ENCODE results near the gene DAB1.

Gene DAB1

DNA sequence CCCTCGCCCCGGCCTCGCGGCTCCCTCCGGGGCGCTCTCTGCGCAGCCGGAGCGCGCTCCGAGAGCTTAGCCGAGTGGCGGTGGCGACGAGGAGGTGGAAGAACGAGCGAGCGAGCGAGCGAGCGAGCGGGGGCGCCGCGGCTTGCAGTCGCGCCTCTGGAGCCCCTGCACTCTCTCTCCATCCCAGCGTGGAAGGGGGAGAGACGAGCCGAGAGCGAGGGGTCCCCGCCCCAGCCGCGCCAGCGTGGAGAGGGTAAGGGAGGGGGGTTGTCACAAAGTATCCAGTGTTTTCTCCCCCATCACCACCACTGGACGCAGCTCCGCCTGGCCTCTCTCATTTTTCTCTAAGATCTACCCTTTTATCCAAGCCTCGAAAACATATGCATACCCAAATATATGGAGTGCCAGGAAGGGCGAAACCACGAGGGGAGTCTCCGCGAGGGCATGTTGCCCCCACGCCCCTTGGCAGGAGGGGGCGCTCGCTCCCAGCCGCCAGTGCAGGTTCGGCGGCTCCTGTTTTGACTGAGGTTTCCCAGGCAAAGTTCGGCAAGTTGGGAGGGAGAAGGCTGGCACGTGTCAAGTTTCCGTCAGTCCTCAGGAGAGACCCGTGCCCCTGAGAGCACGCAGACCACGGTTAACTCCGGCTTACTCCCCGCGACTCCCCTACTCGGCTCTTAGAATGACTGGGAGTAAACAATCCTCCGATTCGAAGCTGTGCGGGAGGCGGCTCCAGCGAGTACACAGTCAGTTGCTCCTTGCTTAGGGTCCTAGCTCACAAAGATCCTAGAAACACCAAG is 569 bp upstream of the DAB1 start (continued):
- TF ChIP-seq, protein P1, sequence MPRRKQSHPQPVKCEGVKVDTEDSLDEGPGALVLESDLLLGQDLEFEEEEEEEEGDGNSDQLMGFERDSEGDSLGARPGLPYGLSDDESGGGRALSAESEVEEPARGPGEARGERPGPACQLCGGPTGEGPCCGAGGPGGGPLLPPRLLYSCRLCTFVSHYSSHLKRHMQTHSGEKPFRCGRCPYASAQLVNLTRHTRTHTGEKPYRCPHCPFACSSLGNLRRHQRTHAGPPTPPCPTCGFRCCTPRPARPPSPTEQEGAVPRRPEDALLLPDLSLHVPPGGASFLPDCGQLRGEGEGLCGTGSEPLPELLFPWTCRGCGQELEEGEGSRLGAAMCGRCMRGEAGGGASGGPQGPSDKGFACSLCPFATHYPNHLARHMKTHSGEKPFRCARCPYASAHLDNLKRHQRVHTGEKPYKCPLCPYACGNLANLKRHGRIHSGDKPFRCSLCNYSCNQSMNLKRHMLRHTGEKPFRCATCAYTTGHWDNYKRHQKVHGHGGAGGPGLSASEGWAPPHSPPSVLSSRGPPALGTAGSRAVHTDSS (tag by site-specific recombination; IDR thresholded peaks at IDR 0.05): no peak
- no peak for TF ChIP-seq MZF1 (tag by site-specific recombination; IDR thresholded peaks at IDR 0.05; ENCODE audit: borderline replicate concordance)
- no peak for TF ChIP-seq ZNF214 (tag by site-specific recombination; IDR thresholded peaks at IDR 0.05; ENCODE audit: borderline replicate concordance)
- TF ChIP-seq FEZF1 (tag by site-specific recombination; IDR thresholded peaks at IDR 0.05): no peak
- TF ChIP-seq ZNF121 (tag by site-specific recombination; IDR thresholded peaks at IDR 0.05): no peak
- TF ChIP-seq ZNF239 (tag by site-specific recombination; IDR thresholded peaks at IDR 0.05): no peak
- no peak for TF ChIP-seq KLF9 (tag by site-specific recombination; IDR thresholded peaks at IDR 0.05; ENCODE audit: low read depth)
- TF ChIP-seq ZNF292 (tag by site-specific recombination; IDR thresholded peaks at IDR 0.05; ENCODE audit: borderline replicate concordance, low read depth): no peak
- no peak for TF ChIP-seq ZNF530 (tag by site-specific recombination; IDR thresholded peaks at IDR 0.05; ENCODE audit: low read depth)
- TF ChIP-seq, protein P2, sequence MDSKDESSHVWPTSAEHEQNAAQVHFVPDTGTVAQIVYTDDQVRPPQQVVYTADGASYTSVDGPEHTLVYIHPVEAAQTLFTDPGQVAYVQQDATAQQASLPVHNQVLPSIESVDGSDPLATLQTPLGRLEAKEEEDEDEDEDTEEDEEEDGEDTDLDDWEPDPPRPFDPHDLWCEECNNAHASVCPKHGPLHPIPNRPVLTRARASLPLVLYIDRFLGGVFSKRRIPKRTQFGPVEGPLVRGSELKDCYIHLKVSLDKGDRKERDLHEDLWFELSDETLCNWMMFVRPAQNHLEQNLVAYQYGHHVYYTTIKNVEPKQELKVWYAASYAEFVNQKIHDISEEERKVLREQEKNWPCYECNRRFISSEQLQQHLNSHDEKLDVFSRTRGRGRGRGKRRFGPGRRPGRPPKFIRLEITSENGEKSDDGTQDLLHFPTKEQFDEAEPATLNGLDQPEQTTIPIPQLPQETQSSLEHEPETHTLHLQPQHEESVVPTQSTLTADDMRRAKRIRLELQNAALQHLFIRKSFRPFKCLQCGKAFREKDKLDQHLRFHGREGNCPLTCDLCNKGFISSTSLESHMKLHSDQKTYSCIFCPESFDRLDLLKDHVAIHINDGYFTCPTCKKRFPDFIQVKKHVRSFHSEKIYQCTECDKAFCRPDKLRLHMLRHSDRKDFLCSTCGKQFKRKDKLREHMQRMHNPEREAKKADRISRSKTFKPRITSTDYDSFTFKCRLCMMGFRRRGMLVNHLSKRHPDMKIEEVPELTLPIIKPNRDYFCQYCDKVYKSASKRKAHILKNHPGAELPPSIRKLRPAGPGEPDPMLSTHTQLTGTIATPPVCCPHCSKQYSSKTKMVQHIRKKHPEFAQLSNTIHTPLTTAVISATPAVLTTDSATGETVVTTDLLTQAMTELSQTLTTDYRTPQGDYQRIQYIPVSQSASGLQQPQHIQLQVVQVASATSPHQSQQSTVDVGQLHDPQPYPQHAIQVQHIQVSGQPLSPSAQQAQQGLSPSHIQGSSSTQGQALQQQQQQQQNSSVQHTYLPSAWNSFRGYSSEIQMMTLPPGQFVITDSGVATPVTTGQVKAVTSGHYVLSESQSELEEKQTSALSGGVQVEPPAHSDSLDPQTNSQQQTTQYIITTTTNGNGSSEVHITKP (tag by site-specific recombination; IDR thresholded peaks at IDR 0.05): peak; percentile 98
- TF ChIP-seq ZNF311 (tag by site-specific recombination; IDR thresholded peaks at IDR 0.05; ENCODE audit: borderline replicate concordance): no peak
- TF ChIP-seq GLIS2 (tag by site-specific recombination; IDR thresholded peaks at IDR 0.05): peak; percentile 78
- TF ChIP-seq ZNF391 (tag by site-specific recombination; IDR thresholded peaks at IDR 0.05; ENCODE audit: borderline replicate concordance, low read depth): no peak
- TF ChIP-seq ZNF202 (tag by site-specific recombination; IDR thresholded peaks at IDR 0.05; ENCODE audit: borderline replicate concordance): no peak
- no peak for TF ChIP-seq ZNF426 (tag by site-specific recombination; IDR thresholded peaks at IDR 0.05)
- TF ChIP-seq, protein P3, sequence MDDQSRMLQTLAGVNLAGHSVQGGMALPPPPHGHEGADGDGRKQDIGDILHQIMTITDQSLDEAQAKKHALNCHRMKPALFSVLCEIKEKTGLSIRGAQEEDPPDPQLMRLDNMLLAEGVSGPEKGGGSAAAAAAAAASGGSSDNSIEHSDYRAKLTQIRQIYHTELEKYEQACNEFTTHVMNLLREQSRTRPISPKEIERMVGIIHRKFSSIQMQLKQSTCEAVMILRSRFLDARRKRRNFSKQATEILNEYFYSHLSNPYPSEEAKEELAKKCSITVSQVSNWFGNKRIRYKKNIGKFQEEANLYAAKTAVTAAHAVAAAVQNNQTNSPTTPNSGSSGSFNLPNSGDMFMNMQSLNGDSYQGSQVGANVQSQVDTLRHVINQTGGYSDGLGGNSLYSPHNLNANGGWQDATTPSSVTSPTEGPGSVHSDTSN (CRISPR knock-in tag; IDR thresholded peaks at IDR 0.05): no peak
- no peak for TF ChIP-seq ZNF404 (tag by site-specific recombination; IDR thresholded peaks at IDR 0.05)
- peak; percentile 12; the same call in 1 of the 2 replicates for TF ChIP-seq ZSCAN30 (tag by site-specific recombination; IDR thresholded peaks at IDR 0.05)
- TF ChIP-seq, protein P4, sequence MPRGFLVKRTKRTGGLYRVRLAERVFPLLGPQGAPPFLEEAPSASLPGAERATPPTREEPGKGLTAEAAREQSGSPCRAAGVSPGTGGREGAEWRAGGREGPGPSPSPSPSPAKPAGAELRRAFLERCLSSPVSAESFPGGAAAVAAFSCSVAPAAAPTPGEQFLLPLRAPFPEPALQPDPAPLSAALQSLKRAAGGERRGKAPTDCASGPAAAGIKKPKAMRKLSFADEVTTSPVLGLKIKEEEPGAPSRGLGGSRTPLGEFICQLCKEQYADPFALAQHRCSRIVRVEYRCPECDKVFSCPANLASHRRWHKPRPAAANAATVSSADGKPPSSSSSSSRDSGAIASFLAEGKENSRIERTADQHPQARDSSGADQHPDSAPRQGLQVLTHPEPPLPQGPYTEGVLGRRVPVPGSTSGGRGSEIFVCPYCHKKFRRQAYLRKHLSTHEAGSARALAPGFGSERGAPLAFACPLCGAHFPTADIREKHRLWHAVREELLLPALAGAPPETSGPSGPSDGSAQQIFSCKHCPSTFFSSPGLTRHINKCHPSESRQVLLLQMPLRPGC (tag by site-specific recombination; IDR thresholded peaks at IDR 0.05): no peak
- no peak for TF ChIP-seq ZNF664 (tag by site-specific recombination; IDR thresholded peaks at IDR 0.05)
- no peak for TF ChIP-seq ZNF707 (tag by site-specific recombination; IDR thresholded peaks at IDR 0.05)
- TF ChIP-seq ZNF37A (tag by site-specific recombination; IDR thresholded peaks at IDR 0.05): no peak
- TF ChIP-seq ZNF423 (tag by site-specific recombination; IDR thresholded peaks at IDR 0.05): 0 out of 2 replicates have a peak, but pooled peaks have one; percentile 15
- TF ChIP-seq ZNF837 (tag by site-specific recombination; IDR thresholded peaks at IDR 0.05): no peak
- TF ChIP-seq ZNF366 (tag by site-specific recombination; conservative IDR thresholded peaks at IDR 0.05): 0 out of 2 replicates have a peak, but pooled peaks have one; percentile 47
- no peak for TF ChIP-seq SCRT1 (tag by site-specific recombination; IDR thresholded peaks at IDR 0.05; ENCODE audit: borderline replicate concordance)
- no peak for TF ChIP-seq ZNF19 (tag by site-specific recombination; IDR thresholded peaks at IDR 0.05; ENCODE audit: low read depth)
- no peak for TF ChIP-seq ZNF776 (tag by site-specific recombination; IDR thresholded peaks at IDR 0.05; ENCODE audit: borderline replicate concordance)
- TF ChIP-seq ZNF843 (tag by site-specific recombination; IDR thresholded peaks at IDR 0.05): no peak
- TF ChIP-seq, protein P5, sequence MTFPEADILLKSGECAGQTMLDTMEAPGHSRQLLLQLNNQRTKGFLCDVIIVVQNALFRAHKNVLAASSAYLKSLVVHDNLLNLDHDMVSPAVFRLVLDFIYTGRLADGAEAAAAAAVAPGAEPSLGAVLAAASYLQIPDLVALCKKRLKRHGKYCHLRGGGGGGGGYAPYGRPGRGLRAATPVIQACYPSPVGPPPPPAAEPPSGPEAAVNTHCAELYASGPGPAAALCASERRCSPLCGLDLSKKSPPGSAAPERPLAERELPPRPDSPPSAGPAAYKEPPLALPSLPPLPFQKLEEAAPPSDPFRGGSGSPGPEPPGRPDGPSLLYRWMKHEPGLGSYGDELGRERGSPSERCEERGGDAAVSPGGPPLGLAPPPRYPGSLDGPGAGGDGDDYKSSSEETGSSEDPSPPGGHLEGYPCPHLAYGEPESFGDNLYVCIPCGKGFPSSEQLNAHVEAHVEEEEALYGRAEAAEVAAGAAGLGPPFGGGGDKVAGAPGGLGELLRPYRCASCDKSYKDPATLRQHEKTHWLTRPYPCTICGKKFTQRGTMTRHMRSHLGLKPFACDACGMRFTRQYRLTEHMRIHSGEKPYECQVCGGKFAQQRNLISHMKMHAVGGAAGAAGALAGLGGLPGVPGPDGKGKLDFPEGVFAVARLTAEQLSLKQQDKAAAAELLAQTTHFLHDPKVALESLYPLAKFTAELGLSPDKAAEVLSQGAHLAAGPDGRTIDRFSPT (tag by site-specific recombination; IDR thresholded peaks at IDR 0.05): peak; percentile 98
